Right lobe of liver (tissue), 6 donors: ENCODE results near the gene EYA3. TPM values are rescaled to one million over a fixed set of nuclear protein-coding genes. Genes with fewer than 3 reads are reported as not detected.

Source experiments
- ATAC-seq, 4 donors: fragments of 200-7000 bp; cut with Tn5 transposase; one replicate each; pipeline ENCODE4 v1.9.1; 2020; ENCODE audit warnings: mild to moderate bottlenecking in 4 of 4, moderate library complexity in 4 of 4
- DNase-seq, 3 donors: peaks; one replicate each; pipeline ENCODE4 v3.0.0-alpha.2; 2020
- H3K27ac ChIP-seq, 3 donors: fragments of 200-600 bp; one replicate each; pipeline ENCODE4 v1.8.0; 2022
- H3K27me3 ChIP-seq, 2 donors: fragments of 200-600 bp; one replicate each; pipeline ENCODE4 v1.8.0; 2022
- H3K36me3 ChIP-seq, 4 donors: fragments of 200-600 bp; sonication (generic) in 1 of 4; one replicate each; pipeline versions ENCODE4 v1.5.1 to v1.8.0; 2017 to 2022; ENCODE audit warnings: control low read depth in 1 of 4
- H3K4me1 ChIP-seq, 4 donors: fragments of 200-600 bp; sonication (generic) in 1 of 4; one replicate each; pipeline versions ENCODE4 v1.5.1 to v1.8.0; 2017 to 2022; ENCODE audit warnings: control low read depth in 1 of 4
- H3K4me3 ChIP-seq, 3 donors: fragments of 200-600 bp; one replicate each; pipeline ENCODE4 v1.8.0; 2022
- H3K9me3 ChIP-seq, 4 donors: fragments of 200-600 bp; sonication (generic) in 1 of 4; one replicate each; pipeline versions ENCODE4 v1.5.1 to v1.8.0; 2017 to 2022; ENCODE audit warnings: control low read depth in 1 of 4
- POLR2A ChIP-seq: fragments of 450-650 bp; IDR thresholded peaks from one replicate; pipeline ENCODE4 v1.6.1; 2017; ENCODE audit warnings: antibody characterized with exemption, mild to moderate bottlenecking
- WGBS: methylation state at CpG from one replicate; pipeline ENCODE4 v1.1.6; 2018; ENCODE audit warnings: low coverage, low lambda C conversion rate; ENCODE audit not compliant: insufficient coverage; ENCODE audit errors: missing lambda C conversion rate; 5-methylcytosine and 5-hydroxymethylcytosine counted together
- intact Hi-C, 2 donors: fragments of 100-400 bp; cut with DNase I; formaldehyde crosslinking; loops; one replicate each; pipeline versions ENCODE4 v1.11.2 to v1.14.1; 2022
- total RNA-seq, 6 experiments: library from RNA; depleted of rRNA in 2 of 6; stranded (reverse); fragments of >200 nt in 2 of 6; fragmentation: NEBNext Ultra II Directional in 3 of 6; extraction: Animal tissue kit (Norgen Biotek cat#: 25700) in 3 of 6; gene quantifications; one replicate each; pipeline versions ENCODE4 v1.1.0 to v1.2.4, GENCODE V29; 2016 to 2023
- TF ChIP-seq, protein P1 (sequence below), 4 donors: fragments of 200-600 bp in 3 of 4; fragments of 450-650 bp in 1 of 4; IDR thresholded peaks; one replicate each; pipeline versions ENCODE4 v1.5.1 to v1.8.0; 2016 to 2022; ENCODE audit warnings: antibody characterized with exemption in 4 of 4, mild to moderate bottlenecking in 2 of 4
- donor health status: DM: no; HTN: yes; CAD: no.
- donor health status: DM: no; HTN: no; CAD: no.
- donor health status: DM: no; HTN: no; CAD: no.
- donor health status: DM: no; HTN: yes; CAD: no.
- donor health status: DM: no; HTN: yes; CAD: no.

Gene EYA3
- total RNA-seq, 6 experiments from 2014 or later, result 6.6 to 10.2 (median 7.3) TPM

DNA sequence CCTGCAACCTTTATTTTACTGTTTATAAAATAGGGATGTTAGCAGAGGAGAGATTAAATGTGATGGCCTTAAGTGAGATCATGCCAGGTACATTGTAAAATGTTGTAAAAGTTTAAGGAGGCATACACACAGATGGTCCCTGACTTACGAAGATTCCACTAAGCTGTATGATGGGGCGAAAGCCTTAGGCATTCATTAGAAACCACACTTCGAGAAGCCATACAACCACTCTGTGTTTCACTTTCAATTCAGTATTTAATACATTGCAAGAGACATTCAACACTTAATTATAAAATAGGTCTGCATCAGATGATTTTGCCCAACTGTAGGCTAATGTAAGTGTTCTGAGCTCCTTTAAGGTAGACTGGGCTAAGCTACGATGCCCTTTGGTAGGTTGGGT lies 149.9 kb downstream of the EYA3 start:
- no peak overlapping the region for H3K27ac ChIP-seq
- peaks cover 0 to 12% (median 0%) of the 10 kb centered on the region in 4 donors for H3K4me1 ChIP-seq
- WGBS, result 60% methylated on average over 4 of the region's 4 CpGs
- no peaks in the 10 kb centered on the region for H3K27me3 ChIP-seq
- ATAC-seq (no peak), DNase-seq (no peak)
- H3K9me3 ChIP-seq, result no peaks in the 10 kb centered on the region
- no peak overlapping the region for H3K4me3 ChIP-seq
- intact Hi-C loops, result no loop called here
- TF ChIP-seq POLR2A, result no peak
- TF ChIP-seq, protein P1, sequence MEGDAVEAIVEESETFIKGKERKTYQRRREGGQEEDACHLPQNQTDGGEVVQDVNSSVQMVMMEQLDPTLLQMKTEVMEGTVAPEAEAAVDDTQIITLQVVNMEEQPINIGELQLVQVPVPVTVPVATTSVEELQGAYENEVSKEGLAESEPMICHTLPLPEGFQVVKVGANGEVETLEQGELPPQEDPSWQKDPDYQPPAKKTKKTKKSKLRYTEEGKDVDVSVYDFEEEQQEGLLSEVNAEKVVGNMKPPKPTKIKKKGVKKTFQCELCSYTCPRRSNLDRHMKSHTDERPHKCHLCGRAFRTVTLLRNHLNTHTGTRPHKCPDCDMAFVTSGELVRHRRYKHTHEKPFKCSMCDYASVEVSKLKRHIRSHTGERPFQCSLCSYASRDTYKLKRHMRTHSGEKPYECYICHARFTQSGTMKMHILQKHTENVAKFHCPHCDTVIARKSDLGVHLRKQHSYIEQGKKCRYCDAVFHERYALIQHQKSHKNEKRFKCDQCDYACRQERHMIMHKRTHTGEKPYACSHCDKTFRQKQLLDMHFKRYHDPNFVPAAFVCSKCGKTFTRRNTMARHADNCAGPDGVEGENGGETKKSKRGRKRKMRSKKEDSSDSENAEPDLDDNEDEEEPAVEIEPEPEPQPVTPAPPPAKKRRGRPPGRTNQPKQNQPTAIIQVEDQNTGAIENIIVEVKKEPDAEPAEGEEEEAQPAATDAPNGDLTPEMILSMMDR (IDR thresholded peaks at IDR 0.05), result no peak
- no peaks in the 10 kb centered on the region for H3K36me3 ChIP-seq

DNA sequence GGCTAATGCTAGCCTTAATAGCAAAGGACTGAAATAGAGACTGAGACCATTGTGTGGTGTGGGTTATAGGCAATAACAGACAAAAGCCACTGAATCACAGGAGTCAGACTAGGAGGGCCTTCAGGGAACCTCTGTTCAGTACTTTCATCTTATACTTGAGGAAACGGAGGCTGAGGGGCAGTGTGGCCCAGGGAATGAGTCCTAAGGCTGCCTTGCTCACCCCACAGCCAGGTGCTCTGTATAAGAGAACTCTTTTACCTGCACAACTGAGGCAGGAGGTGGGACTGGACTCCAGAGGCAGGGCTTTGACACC lies 150.9 kb downstream of the EYA3 start:
- DNase-seq (no peak), ATAC-seq (no peak)
- intact Hi-C loops, result no loop called here
- Histone ChIP-seq H3K9me3 (no peaks in the 10 kb centered on the region), H3K36me3 (no peaks in the 10 kb centered on the region), H3K4me1 (peaks cover 0 to 9% (median 0%) of the 10 kb centered on the region in 4 donors), H3K27me3 (no peaks in the 10 kb centered on the region), H3K27ac (no peak overlapping the region), H3K4me3 (no peak overlapping the region)
- no peak for TF ChIP-seq POLR2A
- TF ChIP-seq, protein P1 (IDR thresholded peaks at IDR 0.05), result no peak
- WGBS, result no CpG with 5 or more reads among the region's 1 CpG

DNA sequence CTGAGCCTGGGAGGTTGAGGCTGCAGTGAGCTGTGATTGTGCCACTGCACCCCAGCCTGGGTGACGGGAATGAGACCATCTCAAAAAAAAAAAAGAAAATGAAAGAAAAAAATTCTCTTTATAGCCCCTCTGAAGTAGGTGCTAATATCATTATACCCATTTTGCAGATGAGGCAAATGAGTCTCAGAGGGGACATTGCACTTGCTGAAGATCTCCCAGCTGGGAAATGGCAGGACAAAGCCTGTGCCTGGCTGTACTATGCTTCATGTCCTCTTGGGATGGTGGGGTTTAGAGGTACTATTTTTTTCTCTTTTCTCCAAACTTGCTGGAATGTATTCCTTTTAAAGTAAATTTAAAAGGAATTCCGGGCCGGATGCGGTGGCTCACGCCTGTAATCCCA lies 152.0 kb downstream of the EYA3 start:
- no peak for TF ChIP-seq POLR2A
- TF ChIP-seq, protein P1 (IDR thresholded peaks at IDR 0.05), result no peak
- Histone ChIP-seq H3K4me1 (peaks cover 0 to 9% (median 0%) of the 10 kb centered on the region in 4 donors), H3K27ac (no peak overlapping the region), H3K36me3 (no peaks in the 10 kb centered on the region), H3K27me3 (no peaks in the 10 kb centered on the region), H3K9me3 (no peaks in the 10 kb centered on the region), H3K4me3 (no peak overlapping the region)
- 83% methylated on average over 5 of the region's 5 CpGs for WGBS
- intact Hi-C loops, result no loop called here
- DNase-seq (no peak), ATAC-seq (no peak)

DNA sequence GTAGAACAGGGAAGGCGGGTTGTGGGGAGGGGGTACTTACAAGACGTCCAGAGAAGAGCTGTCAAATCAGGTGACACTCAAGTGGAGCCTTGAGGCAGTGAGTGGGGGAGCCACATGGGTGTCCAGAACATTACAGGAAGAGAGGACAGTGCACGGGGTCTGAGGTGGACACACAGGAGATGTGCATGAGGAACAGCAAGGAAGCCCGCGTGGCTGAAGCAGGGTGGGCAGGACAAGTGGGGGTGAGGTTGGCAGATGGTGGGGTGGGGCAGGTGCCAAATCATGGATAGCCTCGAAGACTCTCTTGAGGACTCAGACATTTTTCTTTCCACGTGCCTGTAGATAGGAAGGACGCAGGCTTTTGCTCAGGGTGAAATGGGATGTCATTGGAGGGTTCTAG lies 152.7 kb downstream of the EYA3 start:
- Histone ChIP-seq H3K4me3 (no peak overlapping the region), H3K4me1 (peaks cover 0 to 9% (median 0%) of the 10 kb centered on the region in 4 donors), H3K36me3 (no peaks in the 10 kb centered on the region), H3K27ac (no peak overlapping the region), H3K27me3 (no peaks in the 10 kb centered on the region), H3K9me3 (no peaks in the 10 kb centered on the region)
- ATAC-seq, result no peak
- intact Hi-C loops, result no loop called here
- 59% methylated on average over 6 of the region's 8 CpGs for WGBS
- DNase-seq, result no peak
- no peak for TF ChIP-seq POLR2A
- TF ChIP-seq, protein P1 (IDR thresholded peaks at IDR 0.05), result no peak
